ENCODE results near the gene MYL12A. TPM values are rescaled to one million over a fixed set of nuclear protein-coding genes. Genes with fewer than 3 reads are reported as not detected.

Gene MYL12A
- total and polyA plus RNA-seq, 12 donors: 708 to 8,349 (median 3,626) TPM

DNA sequence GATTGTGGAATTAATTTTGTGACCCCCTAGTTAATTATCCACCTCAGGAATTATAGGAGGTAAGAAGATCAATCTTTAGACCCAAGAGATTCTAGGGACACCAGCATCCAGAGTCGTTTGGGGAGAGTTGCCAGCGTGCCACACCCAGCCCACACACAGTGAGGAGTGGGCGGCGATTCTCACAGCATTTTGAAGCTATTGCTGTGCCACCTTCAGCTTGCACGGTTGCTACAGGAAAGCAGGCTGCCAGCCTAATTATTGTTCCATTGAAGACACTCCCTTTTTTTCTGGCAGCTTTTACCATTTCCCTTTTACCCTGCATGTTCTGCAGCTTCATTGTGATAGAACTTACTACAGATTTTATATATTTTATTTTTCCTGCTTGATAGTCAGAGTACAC is 13.1 kb upstream of the MYL12A start:
- WGBS, 2 donors: 65 to 67% methylated on average over 5 of the region's 5 CpGs
- DNase-seq: no peak
- Histone ChIP-seq H3K27ac (no peak overlapping the region), H3K4me1 (peaks cover 0 to 11% (median 0%) of the 10 kb centered on the region in 9 donors), H3K4me3 (no peak overlapping the region), H3K9me3 (no peaks in the 10 kb centered on the region), H3K27me3 (no peaks in the 10 kb centered on the region), H3K36me3 (no peaks in the 10 kb centered on the region)
- ATAC-seq: no peak
- TF ChIP-seq, protein P1, sequence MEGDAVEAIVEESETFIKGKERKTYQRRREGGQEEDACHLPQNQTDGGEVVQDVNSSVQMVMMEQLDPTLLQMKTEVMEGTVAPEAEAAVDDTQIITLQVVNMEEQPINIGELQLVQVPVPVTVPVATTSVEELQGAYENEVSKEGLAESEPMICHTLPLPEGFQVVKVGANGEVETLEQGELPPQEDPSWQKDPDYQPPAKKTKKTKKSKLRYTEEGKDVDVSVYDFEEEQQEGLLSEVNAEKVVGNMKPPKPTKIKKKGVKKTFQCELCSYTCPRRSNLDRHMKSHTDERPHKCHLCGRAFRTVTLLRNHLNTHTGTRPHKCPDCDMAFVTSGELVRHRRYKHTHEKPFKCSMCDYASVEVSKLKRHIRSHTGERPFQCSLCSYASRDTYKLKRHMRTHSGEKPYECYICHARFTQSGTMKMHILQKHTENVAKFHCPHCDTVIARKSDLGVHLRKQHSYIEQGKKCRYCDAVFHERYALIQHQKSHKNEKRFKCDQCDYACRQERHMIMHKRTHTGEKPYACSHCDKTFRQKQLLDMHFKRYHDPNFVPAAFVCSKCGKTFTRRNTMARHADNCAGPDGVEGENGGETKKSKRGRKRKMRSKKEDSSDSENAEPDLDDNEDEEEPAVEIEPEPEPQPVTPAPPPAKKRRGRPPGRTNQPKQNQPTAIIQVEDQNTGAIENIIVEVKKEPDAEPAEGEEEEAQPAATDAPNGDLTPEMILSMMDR (IDR thresholded peaks at IDR 0.05): no peak
- intact Hi-C loops (cut with DNase I): loop anchor here in 2 of 10 donors (10.0 kb wide), 2 partner anchors 50 to 70 kb away; no protein-coding TSS in a partner anchor

DNA sequence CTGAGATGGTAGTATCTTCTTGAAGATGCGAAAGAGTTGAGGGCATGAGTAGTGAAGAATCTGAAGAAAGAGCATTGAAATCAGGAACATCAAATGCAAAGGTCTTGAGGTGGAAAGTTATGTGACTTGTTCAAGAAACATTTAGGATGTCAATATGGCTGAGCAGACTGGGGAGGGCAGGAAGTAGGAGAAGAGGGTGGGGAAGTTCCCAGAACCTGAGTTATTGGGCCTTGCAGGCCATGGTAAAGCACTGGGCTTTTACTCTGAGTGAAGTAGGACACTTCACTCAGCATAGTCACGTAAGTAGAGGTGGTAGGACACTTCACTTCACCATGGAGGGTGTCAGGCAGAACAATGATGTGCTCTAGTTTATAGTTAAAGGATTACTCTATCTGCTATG is 11.8 kb upstream of the MYL12A start:
- intact Hi-C loops (cut with DNase I): loop anchor here in 3 of 10 donors (5.0 to 10.0 kb wide), 3 partner anchors 51 to 309 kb away; no protein-coding TSS in a partner anchor
- Histone ChIP-seq H3K4me3 (no peak overlapping the region), H3K36me3 (no peaks in the 10 kb centered on the region), H3K9me3 (no peaks in the 10 kb centered on the region), H3K4me1 (peaks cover 0 to 11% (median 0%) of the 10 kb centered on the region in 9 donors), H3K27ac (no peak overlapping the region), H3K27me3 (no peaks in the 10 kb centered on the region)
- 97 to 100% methylated on average over 2 of the region's 2 CpGs for WGBS, 2 donors
- no peak for DNase-seq
- ATAC-seq: no peak
- TF ChIP-seq, protein P1 (IDR thresholded peaks at IDR 0.05): no peak

DNA sequence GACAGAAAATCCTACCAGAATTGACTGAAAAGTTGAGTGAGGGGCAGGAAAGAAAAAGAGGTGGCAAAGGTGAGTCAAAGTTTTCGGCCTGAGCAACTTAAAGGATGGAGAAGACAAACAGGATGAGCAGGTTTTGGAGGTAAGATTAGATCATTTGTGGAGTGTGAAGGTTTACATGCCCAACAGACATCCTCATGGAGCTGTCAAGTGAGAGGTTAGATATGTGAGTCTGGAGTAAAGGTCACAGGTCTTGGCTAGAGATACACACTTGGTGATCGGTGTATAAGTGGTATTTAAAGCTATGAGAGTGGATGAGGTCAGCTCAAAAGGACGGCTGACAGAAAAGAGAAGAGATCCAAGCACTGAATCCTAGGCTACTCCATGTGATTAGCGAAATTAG is 11.1 kb upstream of the MYL12A start:
- WGBS, 2 donors: 66% methylated on average over 4 of the region's 4 CpGs
- TF ChIP-seq, protein P1 (IDR thresholded peaks at IDR 0.05): no peak
- H3K27me3 ChIP-seq: no peaks in the 10 kb centered on the region
- intact Hi-C loops (cut with DNase I): loop anchor here in 3 of 10 donors (5.0 to 10.0 kb wide), 3 partner anchors 52 to 309 kb away; no protein-coding TSS in a partner anchor
- no peak overlapping the region for H3K27ac ChIP-seq
- ATAC-seq (peak in 3 of 8 donors; percentile 14 to 70 (median 63)), DNase-seq (no peak)
- H3K9me3 ChIP-seq: peaks cover 0 to 2% (median 0%) of the 10 kb centered on the region in 11 donors
- H3K4me3 ChIP-seq: no peak overlapping the region
- no peaks in the 10 kb centered on the region for H3K36me3 ChIP-seq
- peaks cover 0 to 11% (median 0%) of the 10 kb centered on the region in 9 donors for H3K4me1 ChIP-seq

DNA sequence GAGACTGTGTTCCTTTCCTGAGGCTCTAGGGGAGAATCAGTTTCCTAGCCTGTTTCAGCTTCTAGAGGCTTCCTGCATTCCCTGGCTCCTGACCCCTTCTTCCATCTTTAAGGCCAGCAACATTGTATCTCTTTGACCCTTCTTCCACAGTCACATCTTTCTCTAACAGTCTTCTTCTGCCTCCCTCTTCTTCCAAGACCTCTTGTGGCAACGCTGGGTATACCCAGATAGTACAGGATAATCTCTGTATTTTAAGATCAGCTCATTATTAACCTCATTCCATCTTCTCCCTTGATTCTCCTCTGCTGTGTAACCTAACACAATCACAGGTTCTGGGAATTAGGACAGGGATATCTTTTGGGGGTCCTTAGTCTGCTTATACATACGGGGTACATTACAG is 8.9 kb upstream of the MYL12A start:
- WGBS, 2 donors: 86% methylated on average over 2 of the region's 2 CpGs
- intact Hi-C loops (cut with DNase I): loop anchor here in 3 of 10 donors (5.0 to 10.0 kb wide), 3 partner anchors 54 to 311 kb away; no protein-coding TSS in a partner anchor
- ATAC-seq (no peak), DNase-seq (no peak)
- H3K27me3 ChIP-seq: no peaks in the 10 kb centered on the region
- H3K9me3 ChIP-seq: peaks cover 0 to 4% (median 0%) of the 10 kb centered on the region in 11 donors
- TF ChIP-seq, protein P1 (IDR thresholded peaks at IDR 0.05): no peak
- no peak overlapping the region for H3K27ac ChIP-seq
- H3K4me3 ChIP-seq: no peak overlapping the region
- H3K4me1 ChIP-seq: peaks cover 0 to 12% (median 0%) of the 10 kb centered on the region in 9 donors
- no peaks in the 10 kb centered on the region for H3K36me3 ChIP-seq

Data from heart right ventricle (tissue), 16 donors.